Panc1 (cell line): ENCODE data around the gene GATAD2B. TPM values are rescaled to one million over a fixed set of nuclear protein-coding genes. Genes with fewer than 3 reads are reported as not detected.

Source experiments
- ATAC-seq: fragments of 200-7000 bp; cut with Tn5 transposase; 2 replicates; pipeline ENCODE4 v1.9.1; 2020; ENCODE audit warnings: mild to moderate bottlenecking, moderate library complexity
- BruUV-seq: library from RNA; stranded (reverse); fragments of 400-500 nt; replicated peaks from 2 replicates; lab custom pipeline; 2021; lab: Mats Ljungman, UMichigan
- CTCF ChIA-PET: fragments of 300-600 bp; sonication (Branson Sonifier 250); formaldehyde crosslinking; loops from one replicate; lab custom pipeline; 2022; ENCODE audit warnings: antibody characterized with exemption; lab: Charles Lee
- POLR2A ChIA-PET: fragments of 300-600 bp; sonication (Branson Sonifier 250); formaldehyde crosslinking; loops from one replicate; lab custom pipeline; 2022; ENCODE audit warnings: antibody characterized with exemption; lab: Charles Lee
- DNase-seq: peaks from one replicate; pipeline ENCODE4 v3.0.0-alpha.2; 2010; ENCODE audit warnings: low read depth, low spot score
- H3K27ac ChIP-seq: 2 replicates; pipeline ENCODE4 v1.5.1; 2011; ENCODE audit warnings: mild to moderate bottlenecking, low read length, inconsistent platforms
- H3K27me3 ChIP-seq: fragments of 200-500 bp; sonication (Bioruptor generic); 2 replicates; pipeline ENCODE4 v1.6.0; 2014; ENCODE audit warnings: low read length, inconsistent platforms; ENCODE audit not compliant: control insufficient read depth, insufficient read depth
- H3K36me3 ChIP-seq: fragments of 200-500 bp; sonication (Bioruptor generic); 2 replicates; pipeline ENCODE4 v1.5.1; 2014; ENCODE audit warnings: inconsistent platforms, mild to moderate bottlenecking, low read length, moderate library complexity; ENCODE audit not compliant: control insufficient read depth, insufficient read depth
- H3K4me1 ChIP-seq: 2 replicates; pipeline ENCODE4 v1.5.1; 2011; ENCODE audit warnings: inconsistent platforms, mild to moderate bottlenecking, low read length, moderate library complexity; ENCODE audit not compliant: control insufficient read depth, insufficient read depth
- H3K4me3 ChIP-seq, 2 experiments: 2 replicates each; pipeline ENCODE4 v1.5.1; 2011 to 2012; ENCODE audit warnings: low read depth in 2 of 2, low read length in 2 of 2, mild to moderate bottlenecking in 2 of 2, inconsistent platforms in 1 of 2, moderate library complexity in 1 of 2
- H3K9me3 ChIP-seq: fragments of 200-500 bp; sonication (Bioruptor generic); 2 replicates; pipeline ENCODE4 v1.5.1; 2014; ENCODE audit warnings: low read depth, mild to moderate bottlenecking, inconsistent platforms, low read length, moderate library complexity; ENCODE audit not compliant: control insufficient read depth, insufficient read depth
- CTCF ChIP-seq: fragments of 450-650 bp; IDR thresholded peaks from 2 replicates; pipeline ENCODE4 v1.5.1; 2017; ENCODE audit warnings: mild to moderate bottlenecking
- POLR2AphosphoS5 ChIP-seq: IDR thresholded peaks from 2 replicates; pipeline ENCODE4 v1.6.1; 2012; ENCODE audit warnings: mild to moderate bottlenecking, low read depth, low read length, moderate library complexity
- SIN3A ChIP-seq: IDR thresholded peaks from 2 replicates; pipeline ENCODE4 v1.6.1; 2012; ENCODE audit warnings: low read depth, mild to moderate bottlenecking, low read length, moderate library complexity, borderline replicate concordance; ENCODE audit not compliant: insufficient read depth
- TCF7L2 ChIP-seq: IDR thresholded peaks from 2 replicates; pipeline ENCODE4 v1.6.1; 2011; ENCODE audit warnings: mild to moderate bottlenecking, low read depth, low read length, inconsistent platforms
- in situ Hi-C: cut with HindIII; loops from 2 replicates; pipeline ENCODE4 v1.10.0; 2016; ENCODE audit warnings: low sequenced_read_pairs, low pct_unique_long_range_greater_than_20kb
- intact Hi-C: fragments of 100-400 bp; cut with micrococcal nuclease; formaldehyde crosslinking; loops from one replicate; pipeline ENCODE4 v1.10.0; 2022; ENCODE audit not compliant: unreplicated experiment
- total RNA-seq: library from RNA; stranded (reverse); gene quantifications from one replicate; pipeline ENCODE4 v1.2.1, GENCODE V29; 2021; ENCODE audit not compliant: unreplicated experiment
- TF ChIP-seq, protein P1 (sequence below), 2 experiments: IDR thresholded peaks; 2 replicates each; pipeline ENCODE4 v1.6.1; 2011 to 2012; ENCODE audit warnings: low read depth in 2 of 2, control low read depth in 1 of 2, low read length in 1 of 2, mild to moderate bottlenecking in 1 of 2, moderate library complexity in 1 of 2; ENCODE audit not compliant: insufficient read depth in 1 of 2

The GATAD2B gene
- total RNA-seq, 1 experiment from 2014 or later = 47.2 TPM

DNA sequence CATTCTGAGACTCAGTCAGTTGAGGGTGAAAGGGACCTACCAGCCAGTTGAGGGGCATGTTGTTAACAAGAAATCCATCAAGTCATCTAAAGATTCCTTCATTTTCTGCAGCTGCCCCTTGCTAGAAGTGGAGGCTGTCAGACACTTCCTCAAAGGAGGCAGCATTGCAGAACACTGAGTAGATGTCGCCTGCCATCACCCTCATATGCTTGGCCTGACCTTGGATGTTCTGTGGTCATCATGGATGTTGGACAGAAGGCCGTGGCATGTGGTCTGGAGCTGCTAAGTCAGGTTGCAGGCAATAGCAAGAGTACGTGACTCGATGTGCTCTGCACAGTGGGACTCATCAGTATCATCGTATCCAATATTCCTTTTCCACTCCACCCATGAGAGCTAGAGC, 70.6 kb downstream of the GATAD2B start:
- no peak for ATAC-seq
- in situ Hi-C loops = no loop called here
- ChIA-PET CTCF (interaction anchor here (0.6 kb wide), 1 partner anchor 21 kb away, joined by 3 read pairs; no protein-coding TSS in a partner anchor), POLR2A (interaction anchor here (0.6 kb wide), 1 partner anchor 13 kb away, joined by 11 read pairs; no protein-coding TSS in a partner anchor)
- Histone ChIP-seq H3K27me3 (no peaks in the 10 kb centered on the region), H3K36me3 (no peaks in the 10 kb centered on the region), H3K4me1 (no peaks in the 10 kb centered on the region), H3K4me3 (no peak overlapping the region), H3K9me3 (no peaks in the 10 kb centered on the region), H3K27ac (no peak overlapping the region)
- DNase-seq = no peak
- TF ChIP-seq CTCF (no peak), SIN3A (no peak), TCF7L2 (no peak), POLR2AphosphoS5 (no peak)
- TF ChIP-seq, protein P1, sequence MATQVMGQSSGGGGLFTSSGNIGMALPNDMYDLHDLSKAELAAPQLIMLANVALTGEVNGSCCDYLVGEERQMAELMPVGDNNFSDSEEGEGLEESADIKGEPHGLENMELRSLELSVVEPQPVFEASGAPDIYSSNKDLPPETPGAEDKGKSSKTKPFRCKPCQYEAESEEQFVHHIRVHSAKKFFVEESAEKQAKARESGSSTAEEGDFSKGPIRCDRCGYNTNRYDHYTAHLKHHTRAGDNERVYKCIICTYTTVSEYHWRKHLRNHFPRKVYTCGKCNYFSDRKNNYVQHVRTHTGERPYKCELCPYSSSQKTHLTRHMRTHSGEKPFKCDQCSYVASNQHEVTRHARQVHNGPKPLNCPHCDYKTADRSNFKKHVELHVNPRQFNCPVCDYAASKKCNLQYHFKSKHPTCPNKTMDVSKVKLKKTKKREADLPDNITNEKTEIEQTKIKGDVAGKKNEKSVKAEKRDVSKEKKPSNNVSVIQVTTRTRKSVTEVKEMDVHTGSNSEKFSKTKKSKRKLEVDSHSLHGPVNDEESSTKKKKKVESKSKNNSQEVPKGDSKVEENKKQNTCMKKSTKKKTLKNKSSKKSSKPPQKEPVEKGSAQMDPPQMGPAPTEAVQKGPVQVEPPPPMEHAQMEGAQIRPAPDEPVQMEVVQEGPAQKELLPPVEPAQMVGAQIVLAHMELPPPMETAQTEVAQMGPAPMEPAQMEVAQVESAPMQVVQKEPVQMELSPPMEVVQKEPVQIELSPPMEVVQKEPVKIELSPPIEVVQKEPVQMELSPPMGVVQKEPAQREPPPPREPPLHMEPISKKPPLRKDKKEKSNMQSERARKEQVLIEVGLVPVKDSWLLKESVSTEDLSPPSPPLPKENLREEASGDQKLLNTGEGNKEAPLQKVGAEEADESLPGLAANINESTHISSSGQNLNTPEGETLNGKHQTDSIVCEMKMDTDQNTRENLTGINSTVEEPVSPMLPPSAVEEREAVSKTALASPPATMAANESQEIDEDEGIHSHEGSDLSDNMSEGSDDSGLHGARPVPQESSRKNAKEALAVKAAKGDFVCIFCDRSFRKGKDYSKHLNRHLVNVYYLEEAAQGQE (IDR thresholded peaks at IDR 0.05; ENCODE audit: insufficient read depth in 1 of 2, low read depth in 2 of 2, low read length in 1 of 2) = no peak
- no TSS peak for BruUV-seq
- intact Hi-C loops = no loop called here

GRCh38 chr1:153849487-153850185, 73.1 kb downstream of the GATAD2B start:
- no peak for TF ChIP-seq SIN3A
- TF ChIP-seq CTCF = no peak
- TF ChIP-seq, protein P1 (IDR thresholded peaks at IDR 0.05; ENCODE audit: insufficient read depth in 1 of 2, low read depth in 2 of 2, low read length in 1 of 2) = no peak
- TF ChIP-seq TCF7L2 = no peak
- no peak for TF ChIP-seq POLR2AphosphoS5
- intact Hi-C loops = no loop called here
- no TSS peak for BruUV-seq
- Histone ChIP-seq H3K4me1 (no peaks in the 10 kb centered on the region), H3K36me3 (no peaks in the 10 kb centered on the region), H3K4me3 (no peak overlapping the region), H3K9me3 (no peaks in the 10 kb centered on the region), H3K27me3 (no peaks in the 10 kb centered on the region), H3K27ac (no peak overlapping the region)
- ATAC-seq (no peak), DNase-seq (no peak)
- POLR2A ChIA-PET = no interaction called here
- in situ Hi-C loops = no loop called here
- CTCF ChIA-PET = no interaction called here
